ENCODE measurements around the gene ZBTB26.

DNA sequence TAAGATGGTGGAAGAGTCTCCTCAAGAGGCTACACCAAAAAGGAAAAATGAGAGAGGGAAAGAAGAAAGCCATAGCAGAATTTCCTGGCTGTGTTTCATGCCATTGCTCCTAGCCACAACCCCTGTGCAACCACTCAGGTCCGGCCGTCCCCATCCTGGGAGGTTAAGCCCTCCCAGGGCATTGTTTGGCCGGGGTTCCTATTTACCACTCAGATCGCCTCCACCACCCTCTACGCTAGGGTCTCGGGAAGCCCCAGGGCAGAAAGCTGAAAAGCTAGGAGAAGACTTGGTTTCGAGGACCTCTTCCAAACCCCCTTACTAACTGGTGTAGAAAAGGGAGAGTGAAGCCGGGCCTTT is 26.9 kb downstream of the ZBTB26 start:
- no peak for TF ChIP-seq HDAC2 (IDR thresholded peaks at IDR 0.05)
- TF ChIP-seq, protein P1, sequence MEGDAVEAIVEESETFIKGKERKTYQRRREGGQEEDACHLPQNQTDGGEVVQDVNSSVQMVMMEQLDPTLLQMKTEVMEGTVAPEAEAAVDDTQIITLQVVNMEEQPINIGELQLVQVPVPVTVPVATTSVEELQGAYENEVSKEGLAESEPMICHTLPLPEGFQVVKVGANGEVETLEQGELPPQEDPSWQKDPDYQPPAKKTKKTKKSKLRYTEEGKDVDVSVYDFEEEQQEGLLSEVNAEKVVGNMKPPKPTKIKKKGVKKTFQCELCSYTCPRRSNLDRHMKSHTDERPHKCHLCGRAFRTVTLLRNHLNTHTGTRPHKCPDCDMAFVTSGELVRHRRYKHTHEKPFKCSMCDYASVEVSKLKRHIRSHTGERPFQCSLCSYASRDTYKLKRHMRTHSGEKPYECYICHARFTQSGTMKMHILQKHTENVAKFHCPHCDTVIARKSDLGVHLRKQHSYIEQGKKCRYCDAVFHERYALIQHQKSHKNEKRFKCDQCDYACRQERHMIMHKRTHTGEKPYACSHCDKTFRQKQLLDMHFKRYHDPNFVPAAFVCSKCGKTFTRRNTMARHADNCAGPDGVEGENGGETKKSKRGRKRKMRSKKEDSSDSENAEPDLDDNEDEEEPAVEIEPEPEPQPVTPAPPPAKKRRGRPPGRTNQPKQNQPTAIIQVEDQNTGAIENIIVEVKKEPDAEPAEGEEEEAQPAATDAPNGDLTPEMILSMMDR (IDR thresholded peaks at IDR 0.05): no peak
- TF ChIP-seq MYC (IDR thresholded peaks at IDR 0.05; ENCODE audit: borderline replicate concordance, low read length): no peak
- no peak for TF ChIP-seq RAD21 (conservative IDR thresholded peaks at IDR 0.05 in 1 of 2, IDR thresholded peaks at IDR 0.05 in 1 of 2)
- no peak for TF ChIP-seq EHMT2 (IDR thresholded peaks at IDR 0.05; ENCODE audit: low read depth)
- TF ChIP-seq SREBF2 (IDR thresholded peaks at IDR 0.05): no peak
- TF ChIP-seq, protein P2, sequence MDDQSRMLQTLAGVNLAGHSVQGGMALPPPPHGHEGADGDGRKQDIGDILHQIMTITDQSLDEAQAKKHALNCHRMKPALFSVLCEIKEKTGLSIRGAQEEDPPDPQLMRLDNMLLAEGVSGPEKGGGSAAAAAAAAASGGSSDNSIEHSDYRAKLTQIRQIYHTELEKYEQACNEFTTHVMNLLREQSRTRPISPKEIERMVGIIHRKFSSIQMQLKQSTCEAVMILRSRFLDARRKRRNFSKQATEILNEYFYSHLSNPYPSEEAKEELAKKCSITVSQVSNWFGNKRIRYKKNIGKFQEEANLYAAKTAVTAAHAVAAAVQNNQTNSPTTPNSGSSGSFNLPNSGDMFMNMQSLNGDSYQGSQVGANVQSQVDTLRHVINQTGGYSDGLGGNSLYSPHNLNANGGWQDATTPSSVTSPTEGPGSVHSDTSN (IDR thresholded peaks at IDR 0.05): no peak
- TF ChIP-seq, protein P3, sequence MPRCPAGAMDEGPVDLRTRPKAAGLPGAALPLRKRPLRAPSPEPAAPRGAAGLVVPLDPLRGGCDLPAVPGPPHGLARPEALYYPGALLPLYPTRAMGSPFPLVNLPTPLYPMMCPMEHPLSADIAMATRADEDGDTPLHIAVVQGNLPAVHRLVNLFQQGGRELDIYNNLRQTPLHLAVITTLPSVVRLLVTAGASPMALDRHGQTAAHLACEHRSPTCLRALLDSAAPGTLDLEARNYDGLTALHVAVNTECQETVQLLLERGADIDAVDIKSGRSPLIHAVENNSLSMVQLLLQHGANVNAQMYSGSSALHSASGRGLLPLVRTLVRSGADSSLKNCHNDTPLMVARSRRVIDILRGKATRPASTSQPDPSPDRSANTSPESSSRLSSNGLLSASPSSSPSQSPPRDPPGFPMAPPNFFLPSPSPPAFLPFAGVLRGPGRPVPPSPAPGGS (IDR thresholded peaks at IDR 0.05): no peak
- no peak for TF ChIP-seq HOXA7 (CRISPR knock-in tag; IDR thresholded peaks at IDR 0.05)
- TF ChIP-seq MAZ (IDR thresholded peaks at IDR 0.05; ENCODE audit: borderline replicate concordance, low read depth, low read length): no peak
- no peak for TF ChIP-seq EP300 (IDR thresholded peaks at IDR 0.05)
- TF ChIP-seq POLR2AphosphoS2 (conservative IDR thresholded peaks at IDR 0.05; ENCODE audit: low read length): no peak

Data from A549 (cell line).